Stimulated activated CD8-positive, alpha-beta memory T cell treated with anti-CD3 and anti-CD28 coated beads, Interleukin-15, amount 100 ng/mL, for 24 hours (primary cell): ENCODE results near the gene STXBP2.

Experiments used
- DNase-seq: peaks from one replicate; pipeline ENCODE4 v3.0.0-alpha.2; 2020; ENCODE audit warnings: low read depth

The STXBP2 gene

DNA sequence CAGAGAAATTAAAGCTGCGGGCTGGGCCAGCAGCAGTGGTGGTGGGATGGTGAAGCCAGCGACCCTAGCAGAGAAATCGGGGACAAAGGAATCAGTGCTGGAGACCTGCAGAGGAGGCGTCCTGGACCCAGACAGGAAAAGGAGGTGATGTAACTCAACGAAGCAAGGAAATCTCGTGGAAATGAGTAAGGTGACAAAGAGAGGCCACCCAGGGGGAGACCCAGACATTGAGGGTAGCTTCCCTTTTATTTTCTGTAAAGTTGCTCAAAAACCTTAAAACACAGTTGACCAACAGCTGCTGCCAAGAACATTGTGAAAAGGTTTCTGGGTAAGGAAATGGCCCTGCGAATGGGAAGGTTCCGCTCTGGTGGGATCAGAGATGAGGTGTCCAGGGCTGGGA is 18.7 kb downstream of the STXBP2 start:
- DNase-seq: no peak

DNA sequence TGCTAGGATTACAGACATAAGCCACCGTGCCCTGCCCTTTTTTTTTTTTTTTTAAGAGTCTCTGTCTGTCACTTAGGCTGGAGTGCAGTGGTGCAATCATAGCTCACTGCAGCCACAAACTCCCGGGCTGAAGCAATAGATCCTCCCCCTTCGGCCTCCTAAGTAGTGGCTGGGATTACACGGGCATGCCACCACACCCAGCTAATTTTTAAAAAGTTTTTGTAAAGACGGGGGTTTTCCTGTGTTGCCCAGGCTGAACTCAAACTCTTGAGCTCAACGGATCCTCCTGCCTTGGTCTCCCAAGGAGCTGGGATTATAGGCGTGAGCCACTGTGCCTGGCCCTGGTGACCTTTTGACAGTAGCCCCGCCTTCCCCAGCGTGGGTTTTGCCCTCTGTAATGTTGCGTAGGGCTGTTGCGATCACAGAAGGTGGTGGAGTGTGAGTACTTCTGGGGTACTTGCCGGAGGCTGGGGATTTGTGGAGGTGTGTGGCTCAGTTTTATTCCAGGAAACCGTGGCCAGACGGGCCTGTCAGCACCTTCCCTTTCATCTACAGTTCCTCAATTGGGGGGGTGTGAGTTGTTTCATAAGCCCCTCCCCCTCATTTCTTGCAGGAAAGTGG is 20.3 kb downstream of the STXBP2 start:
- DNase-seq: no peak

DNA sequence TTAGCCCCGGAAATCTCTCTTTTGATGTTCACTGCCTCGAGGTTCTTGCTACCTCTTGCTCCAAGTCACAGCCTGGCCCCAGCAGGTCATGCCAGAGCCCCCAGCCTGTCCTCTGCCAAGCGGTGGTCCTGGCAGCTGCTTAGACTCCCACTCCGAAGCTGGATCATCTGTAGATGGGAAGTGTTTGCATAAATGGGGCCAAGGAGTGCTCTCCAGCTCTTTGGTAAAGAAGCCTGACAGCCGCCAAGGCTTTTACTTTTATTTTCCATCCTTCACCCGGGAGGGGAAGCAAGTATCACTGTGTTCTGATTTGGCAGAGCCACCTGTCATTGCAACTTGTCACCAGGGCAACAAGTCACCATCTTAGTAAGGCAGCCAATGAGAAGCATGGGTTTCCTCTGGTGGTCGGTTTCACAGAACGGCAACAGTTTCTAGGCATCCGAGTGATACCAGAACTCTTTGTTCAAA is 21.3 kb downstream of the STXBP2 start:
- no peak for DNase-seq

DNA sequence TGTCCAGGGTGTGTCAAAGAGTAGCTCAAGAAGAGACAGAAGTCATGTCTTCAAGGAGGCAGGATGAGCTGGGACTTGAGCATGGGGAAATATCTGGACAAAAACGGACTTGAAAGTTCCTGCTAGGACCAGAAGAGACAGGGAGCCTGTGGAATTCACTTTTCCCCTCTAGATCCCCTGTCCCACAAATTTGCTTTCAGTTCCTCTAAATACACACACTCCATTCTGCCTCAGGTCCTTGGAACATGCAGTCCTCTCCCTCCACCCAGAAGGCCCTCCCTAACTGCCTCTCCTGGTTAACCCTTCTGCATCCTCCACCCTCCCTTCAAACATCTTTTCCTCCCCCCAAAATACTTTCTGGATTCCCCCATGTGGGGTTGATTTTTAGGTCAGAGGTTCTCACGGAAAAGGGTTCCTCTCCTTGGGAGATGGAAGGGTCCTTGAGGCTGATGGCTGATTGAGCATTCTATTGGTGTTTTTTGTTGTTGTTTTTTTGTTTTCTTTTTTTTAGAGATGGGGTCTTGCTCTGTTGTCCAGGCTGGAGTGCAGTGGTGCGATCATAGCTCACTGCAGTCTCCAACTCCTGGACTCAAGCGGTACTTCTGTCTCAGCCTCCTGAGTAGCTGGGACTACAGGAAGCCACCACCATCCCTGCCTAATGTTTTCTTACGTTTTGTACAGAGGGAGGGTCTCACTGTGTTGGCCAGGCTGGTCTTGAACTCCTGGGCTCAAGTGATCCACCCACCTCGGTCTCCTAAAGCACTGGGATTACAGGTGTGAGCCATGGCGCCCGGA is 25.0 kb downstream of the STXBP2 start:
- no peak for DNase-seq

DNA sequence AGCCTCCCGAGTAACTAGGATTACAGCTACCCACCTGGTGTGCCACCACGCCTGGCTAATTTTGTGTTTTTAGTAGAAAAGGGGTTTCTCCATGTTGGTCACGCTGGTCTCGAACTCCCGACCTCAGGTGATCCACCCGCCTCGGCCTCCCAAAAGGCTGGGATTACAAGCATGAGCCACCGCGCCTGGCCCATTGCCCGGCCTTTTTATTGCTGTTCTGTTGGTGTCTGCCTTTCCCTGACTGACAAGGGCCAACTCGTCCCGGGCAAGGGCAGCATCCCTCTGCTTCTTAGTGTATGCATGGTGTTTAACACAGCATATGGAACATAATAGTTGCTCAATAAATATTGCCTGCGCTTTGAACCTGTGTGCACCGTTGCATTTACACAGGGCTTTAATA is 25.7 kb downstream of the STXBP2 start:
- DNase-seq: no peak

DNA sequence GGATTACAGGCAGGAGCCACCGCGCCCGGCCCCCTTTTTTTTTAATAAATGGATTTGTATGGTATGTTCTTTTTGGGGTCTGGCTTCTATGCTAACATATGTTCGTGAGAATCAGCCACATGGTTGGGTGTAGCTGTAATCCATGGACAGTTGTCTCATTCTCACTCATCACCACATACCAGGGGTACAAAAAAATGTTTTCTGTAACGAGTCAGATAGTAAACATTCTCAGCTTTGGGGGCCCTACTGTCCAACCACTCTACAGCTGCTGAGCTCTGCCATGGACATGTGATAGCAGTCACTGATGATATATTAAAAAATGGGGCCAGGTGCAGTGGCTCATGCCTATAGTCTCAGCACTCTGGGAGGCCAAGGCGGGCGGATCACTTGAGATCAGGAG is 26.8 kb downstream of the STXBP2 start:
- no peak for DNase-seq

DNA sequence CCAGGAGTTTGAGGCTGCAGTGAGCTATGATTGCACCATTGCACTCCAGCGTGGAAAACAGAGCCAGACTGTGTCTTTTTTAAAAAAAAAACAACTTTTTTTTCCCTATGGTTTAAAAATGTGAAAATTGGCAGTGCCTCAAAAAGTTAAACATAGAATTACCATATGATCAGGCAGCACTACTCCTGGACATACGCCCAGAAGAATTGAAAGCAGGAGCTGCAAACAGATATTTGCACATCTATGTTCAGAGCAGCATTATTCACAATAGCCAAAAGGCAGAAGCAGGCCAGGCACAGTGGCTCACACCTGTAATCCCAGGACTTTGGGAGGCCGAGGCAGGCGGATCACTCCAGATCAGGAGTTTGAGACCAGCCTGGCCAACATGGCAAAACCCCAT is 28.2 kb downstream of the STXBP2 start:
- no peak for DNase-seq

DNA sequence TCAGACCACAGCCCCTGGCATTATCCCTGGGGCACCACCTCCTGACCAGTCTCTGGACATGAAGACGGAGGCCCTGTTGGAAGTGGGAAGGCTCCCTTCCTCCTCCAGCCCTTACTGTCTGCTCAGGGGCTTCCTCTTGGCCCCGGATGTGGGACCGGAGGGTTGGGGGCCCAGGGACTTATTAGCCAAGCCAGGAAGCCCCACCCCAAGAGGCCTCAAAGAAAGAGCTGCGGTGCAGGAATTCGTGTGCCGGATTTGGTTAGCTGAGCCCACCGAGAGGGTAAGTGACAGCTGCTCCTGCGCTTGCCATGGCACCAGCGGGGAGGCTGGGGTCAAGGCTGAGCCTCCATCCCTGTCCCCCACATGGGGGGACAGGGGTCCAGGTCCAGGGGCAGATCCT is 31.9 kb downstream of the STXBP2 start, which contains the start of gene RETN:
Gene RETN, plus strand, starts transcription at position 208 of the 400 bp plus-strand sequence. CDS start 278 bp downstream, outside the sequence.
- no peak for DNase-seq

DNA sequence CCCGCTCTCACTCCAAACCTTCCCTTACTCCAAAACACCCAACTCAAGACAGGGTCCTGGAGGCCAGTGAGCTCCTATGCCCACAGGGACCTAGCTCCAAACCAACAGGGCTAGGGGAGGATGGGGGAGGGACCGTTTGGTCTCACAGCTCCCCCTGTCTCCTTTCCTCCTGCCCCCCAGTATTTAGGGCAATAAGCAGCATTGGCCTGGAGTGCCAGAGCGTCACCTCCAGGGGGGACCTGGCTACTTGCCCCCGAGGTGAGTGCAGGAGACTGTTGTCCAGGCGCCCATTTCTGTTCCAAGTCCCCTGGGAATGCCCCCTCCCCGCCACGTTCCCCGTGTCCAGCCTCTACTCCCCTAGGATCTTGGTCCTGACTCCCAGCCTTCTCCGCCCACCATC is 32.7 kb downstream of the STXBP2 start:
- no peak for DNase-seq

DNA sequence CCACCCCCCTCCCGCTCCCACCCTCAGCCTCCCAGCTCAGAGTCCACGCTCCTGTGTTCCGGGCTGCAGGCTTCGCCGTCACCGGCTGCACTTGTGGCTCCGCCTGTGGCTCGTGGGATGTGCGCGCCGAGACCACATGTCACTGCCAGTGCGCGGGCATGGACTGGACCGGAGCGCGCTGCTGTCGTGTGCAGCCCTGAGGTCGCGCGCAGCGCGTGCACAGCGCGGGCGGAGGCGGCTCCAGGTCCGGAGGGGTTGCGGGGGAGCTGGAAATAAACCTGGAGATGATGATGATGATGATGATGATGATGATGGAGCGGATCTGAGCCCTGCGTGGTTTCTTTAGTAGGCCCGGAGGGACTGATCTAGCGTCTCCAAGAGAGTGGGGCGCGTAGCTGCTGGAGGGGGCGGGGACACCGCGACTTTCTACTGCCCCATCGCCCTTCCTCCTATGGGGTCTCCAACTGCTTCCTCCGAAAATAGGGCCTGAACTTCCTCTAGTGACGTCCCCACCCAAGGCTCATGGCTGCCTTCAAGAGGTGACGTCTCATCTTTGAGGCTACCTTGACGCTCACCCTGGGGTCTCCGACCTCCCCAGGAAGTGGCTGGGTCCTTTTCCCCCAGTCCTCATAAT is 33.4 kb downstream of the STXBP2 start:
- DNase-seq: no peak

DNA sequence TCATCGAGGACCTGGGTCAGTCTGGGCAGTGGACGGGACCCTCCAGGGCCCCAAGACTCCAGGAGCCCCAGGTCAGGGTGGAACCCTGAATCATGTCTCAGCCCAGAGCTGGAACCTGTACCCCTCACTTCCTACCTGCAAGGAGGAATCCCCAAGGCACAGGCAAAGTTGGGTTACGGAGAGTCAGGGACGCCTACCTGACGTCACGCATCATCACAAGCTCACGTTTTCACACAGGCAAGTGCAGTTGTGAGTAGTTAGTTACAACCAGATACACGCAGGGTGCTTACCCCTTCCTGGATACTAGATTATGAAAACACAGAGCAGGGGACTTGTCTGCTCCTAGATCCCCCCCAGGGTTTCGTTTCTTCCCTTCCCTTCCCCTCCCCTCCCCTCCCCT is 33.9 kb downstream of the STXBP2 start:
- DNase-seq: no peak

DNA sequence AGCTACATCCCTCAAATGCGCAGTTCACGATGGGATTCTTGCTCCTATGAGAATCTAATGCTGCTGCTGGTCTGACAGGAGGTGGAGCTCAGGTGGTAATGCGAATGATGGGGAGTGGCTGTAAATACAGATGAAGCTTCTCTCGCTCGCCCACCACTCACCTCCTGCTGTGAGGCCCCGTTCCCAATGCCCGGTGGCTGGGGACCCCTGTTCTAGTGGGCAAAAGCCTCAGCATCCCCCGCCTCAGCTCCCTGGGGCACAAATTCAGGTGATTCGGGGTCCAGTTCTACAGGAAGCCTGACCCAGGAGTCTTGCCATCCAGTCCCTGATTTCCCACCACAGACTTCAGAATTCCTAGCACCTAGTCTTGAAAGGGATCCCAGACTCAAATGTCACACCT is 35.6 kb downstream of the STXBP2 start:
- DNase-seq: no peak

DNA sequence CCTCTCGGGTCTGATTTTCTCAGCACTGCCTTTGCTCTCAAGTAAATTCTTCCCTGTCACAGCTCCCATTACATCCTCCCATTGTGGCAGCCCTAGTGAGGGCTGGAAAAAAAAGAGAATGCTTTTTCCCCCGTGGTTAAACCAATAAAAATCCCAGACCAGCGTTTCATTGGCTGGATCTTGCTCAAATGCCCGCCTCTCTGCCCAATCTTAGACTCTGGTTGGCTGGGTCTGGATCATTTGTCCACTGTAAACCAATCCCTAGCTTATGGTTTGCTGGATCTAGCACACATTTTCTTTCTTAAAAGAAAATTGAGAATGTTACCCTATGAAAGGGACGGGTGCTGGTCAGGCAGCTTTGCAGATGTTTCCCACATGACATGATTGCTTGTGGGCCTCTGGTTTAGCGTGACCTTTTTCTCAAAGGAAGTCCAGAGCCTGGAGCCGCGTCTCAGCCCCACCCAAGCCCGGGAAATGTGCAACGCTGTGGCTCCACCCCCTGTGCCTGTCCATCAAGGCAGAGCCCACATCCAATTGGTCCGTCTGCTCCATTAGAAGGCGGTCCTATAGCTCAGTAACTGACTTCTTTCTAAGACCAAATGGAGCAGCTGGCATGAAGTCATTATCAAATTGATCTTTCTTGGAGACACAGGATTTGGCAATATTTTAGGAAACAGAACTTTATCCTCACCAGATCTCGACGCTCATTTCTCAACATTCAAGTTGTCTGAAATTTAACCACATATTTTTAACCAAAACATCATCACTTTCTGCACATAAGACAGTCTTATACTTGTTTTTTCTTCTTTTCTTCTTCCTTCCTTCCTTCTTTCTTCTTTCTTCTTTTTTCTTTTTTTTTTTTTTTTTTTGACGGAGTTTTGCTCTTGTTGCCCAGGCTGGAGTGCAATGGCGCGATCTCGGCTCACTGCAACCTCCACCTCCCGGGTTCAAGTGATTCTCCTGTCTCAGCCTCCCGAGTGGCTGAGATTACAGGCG is 37.4 kb downstream of the STXBP2 start:
- DNase-seq: no peak

DNA sequence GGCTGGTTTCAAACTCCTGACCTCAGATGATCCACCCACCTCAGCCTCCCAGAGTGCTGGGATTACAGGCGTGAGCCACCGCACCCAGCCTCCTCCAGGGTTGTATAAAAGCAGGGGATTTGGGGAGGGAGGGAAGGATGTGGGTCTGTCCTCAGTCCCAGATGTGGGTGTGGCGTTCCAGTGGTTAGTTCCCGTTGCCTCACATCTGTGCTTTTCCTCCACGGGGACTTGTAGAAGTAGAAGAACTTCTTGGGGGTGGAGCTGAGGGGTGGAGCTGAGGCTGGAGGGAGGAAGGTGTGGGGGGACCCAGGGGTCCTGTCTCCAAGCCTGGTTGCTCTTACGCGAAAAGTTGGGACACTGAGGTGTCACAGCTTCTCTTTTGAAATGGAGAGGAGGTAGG is 39.5 kb downstream of the STXBP2 start:
- no peak for DNase-seq

DNA sequence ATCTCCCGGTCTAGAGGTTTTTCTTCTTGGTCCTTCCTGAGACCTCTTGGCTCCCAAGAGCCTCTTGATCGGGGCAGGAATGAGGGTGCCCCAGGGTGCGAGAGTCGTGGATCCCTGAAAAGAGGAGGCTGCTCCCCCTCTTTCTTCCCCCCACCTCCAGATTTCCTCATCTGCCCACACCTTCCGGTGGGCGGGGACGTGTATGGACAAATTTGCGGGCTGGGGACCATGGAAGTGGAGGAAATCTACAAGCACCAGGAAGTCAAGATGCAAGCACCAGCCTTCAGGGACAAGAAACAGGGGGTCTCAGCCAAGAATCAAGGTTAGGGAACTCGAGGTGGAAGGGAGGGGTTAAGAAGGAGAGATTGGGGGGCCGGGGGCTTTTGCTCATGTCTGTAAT is 39.9 kb downstream of the STXBP2 start, which contains the start of gene MCEMP1:
Gene MCEMP1, plus strand, starts transcription at position 237 of the 400 bp plus-strand sequence. Its CDS starts 31 bp downstream, at position 268.
- no peak for DNase-seq

DNA sequence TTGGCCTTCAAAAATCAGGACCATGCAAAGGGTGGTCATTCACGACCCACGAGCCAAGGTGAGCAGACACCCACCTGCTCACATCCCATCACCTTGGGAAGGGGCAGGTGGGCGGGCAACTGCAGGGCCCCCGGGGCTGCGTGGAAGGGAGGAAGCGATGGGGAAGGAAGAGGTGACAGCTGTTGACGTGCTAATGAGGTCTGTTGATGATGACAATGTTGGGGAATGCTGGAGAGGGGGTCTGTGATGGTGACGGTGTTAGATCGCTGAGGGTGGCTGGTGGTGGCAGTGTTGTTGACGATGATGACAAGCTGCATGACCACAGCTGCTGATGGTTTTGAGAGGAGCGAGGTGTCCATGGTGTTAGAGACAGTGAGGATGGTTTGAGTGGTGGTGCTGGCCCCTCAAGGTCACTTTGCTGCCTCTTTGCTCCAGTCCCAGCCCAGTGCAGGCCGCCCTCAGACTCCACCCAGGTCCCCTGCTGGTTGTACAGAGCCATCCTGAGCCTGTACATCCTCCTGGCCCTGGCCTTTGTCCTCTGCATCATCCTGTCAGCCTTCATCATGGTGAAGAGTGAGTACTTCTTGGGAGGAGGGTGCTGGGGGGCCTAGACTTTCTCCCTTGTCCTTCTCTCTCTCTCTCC is 40.9 kb downstream of the STXBP2 start:
- no peak for DNase-seq

DNA sequence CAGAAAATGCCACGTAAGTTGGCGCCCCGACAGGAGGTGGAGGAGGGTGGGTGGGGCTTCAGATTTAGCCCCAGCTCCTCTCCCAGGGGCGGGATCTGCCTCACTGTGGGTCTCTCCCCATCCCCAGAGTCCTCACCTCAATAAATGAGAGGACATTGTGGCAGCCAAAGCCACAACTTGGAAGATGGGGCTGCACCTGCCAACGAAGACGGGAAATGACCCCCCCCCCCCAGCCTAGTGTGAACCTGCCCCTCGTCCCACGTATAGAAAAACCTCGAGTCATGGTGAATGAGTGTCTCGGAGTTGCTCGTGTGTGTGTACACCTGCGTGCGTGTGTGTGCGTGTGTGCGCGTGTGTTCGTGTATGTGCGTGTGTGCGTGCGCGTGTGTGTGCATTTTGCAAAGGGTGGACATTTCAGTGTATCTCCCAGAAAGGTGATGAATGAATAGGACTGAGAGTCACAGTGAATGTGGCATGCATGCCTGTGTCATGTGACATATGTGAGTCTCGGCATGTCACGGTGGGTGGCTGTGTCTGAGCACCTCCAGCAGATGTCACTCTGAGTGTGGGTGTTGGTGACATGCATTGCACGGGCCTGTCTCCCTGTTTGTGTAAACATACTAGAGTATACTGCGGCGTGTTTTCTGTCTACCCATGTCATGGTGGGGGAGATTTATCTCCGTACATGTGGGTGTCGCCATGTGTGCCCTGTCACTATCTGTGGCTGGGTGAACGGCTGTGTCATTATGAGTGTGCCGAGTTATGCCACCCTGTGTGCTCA is 42.3 kb downstream of the STXBP2 start:
- DNase-seq: no peak

DNA sequence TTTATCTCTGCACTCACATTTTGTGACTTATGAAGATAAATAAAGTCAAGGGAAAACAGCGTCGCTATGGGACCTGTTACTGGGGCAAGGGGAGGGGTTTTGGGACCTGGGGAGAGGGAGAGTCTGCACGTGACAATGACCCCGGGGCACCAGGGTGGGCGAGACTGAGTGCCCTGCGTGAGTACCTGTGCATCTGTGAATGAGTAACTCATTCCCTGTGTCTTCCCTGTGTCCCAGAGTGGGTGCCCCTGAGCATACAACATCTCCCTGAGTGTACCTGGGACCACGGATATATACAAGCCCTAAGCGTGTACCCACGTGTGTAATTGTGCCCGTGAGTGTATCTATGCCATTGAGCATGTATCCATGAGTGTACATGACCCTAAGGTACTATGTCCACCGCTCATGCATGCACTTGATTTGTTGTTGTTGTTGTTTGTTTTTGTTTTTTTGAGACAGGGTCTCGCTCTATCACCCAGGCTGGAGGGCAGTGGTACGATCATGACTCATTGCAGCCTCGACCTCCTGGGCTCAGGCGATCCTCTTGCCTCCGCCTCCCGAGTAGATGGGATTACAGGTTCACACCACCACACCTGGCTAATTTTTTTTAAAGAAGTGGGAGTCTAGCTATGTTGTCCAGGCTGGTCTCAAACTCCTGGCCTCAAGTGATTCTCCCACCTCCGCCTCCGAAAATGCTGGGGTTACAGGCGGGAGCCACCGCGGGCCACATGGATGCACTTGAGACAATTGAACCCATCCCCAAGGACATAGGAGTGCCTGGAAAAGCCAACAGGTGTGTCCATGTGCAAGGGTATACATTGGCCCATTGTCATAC is 43.1 kb downstream of the STXBP2 start:
- no peak for DNase-seq

DNA sequence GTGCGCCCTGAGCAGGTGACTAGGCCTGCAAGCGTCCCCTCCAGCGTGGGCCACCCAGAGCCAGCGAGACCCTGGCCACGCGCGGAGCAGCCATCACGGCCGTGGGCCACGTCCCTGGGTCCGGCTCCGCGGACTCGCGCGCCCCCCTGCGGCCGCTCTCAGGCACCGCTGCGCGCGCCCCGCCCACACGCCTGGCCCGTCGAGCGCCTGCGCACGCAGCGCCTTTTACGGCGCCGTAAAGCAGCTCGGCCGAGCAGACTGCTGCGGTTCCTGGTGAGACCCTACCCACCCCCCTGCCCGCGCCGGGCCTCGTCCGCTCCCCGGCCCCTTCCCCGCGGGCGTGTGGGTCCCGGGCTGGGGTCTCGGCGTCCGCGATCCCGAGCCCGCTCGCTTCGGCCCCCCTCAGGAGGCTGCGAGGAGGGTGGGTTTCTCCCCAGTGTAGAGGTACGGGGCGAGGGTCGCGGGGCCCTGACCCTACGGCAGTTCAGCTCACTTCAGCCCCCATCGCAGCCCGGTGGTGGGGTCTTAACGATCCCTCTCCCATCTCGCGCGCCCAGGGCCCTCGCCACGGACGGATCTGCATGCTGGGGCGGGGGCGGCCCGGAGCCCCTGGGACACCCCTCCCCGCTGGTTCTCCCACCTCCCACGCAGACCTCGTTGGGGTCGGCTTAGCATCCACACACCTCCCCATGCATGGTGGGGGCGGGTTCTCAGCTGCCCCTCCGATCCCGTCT is 43.9 kb downstream of the STXBP2 start, which contains the start of gene TRAPPC5:
Gene TRAPPC5, plus strand, starts transcription at position 228 of the 734 bp plus-strand sequence. CDS start 1,421 bp downstream, outside the sequence.
- DNase-seq: peak; percentile 84
